Transverse colon (tissue), 4 donors: ENCODE results near the gene C1orf35. TPM values are rescaled to one million over a fixed set of nuclear protein-coding genes. Genes with fewer than 3 reads are reported as not detected.

ENCODE experiments used
- DNase-seq: peaks from one replicate; pipeline ENCODE4 v3.0.0-alpha.2; 2019
- H3K27ac ChIP-seq, 4 donors: fragments of 200-600 bp; sonication (generic); 2 replicates each; pipeline ENCODE4 v1.5.1; 2016 to 2018; ENCODE audit warnings: inconsistent platforms in 4 of 4
- H3K27me3 ChIP-seq: fragments of 200-600 bp; sonication (generic); 2 replicates; pipeline ENCODE4 v1.5.1; 2017; ENCODE audit warnings: inconsistent platforms
- H3K36me3 ChIP-seq, 4 donors: fragments of 200-600 bp; sonication (generic); 2 replicates each; pipeline ENCODE4 v1.5.1; 2017 to 2019; ENCODE audit warnings: inconsistent platforms in 4 of 4
- H3K4me1 ChIP-seq, 4 donors: fragments of 200-600 bp; sonication (generic); 2 replicates each; pipeline ENCODE4 v1.5.1; 2017 to 2020; ENCODE audit warnings: inconsistent platforms in 4 of 4
- H3K4me3 ChIP-seq, 4 donors: fragments of 200-600 bp; sonication (generic); 1 replicate in 1 of 4; 2 replicates in 3 of 4; pipeline versions ENCODE4 v1.5.1 to v1.6.1; 2017 to 2019; ENCODE audit warnings: inconsistent platforms in 4 of 4
- H3K9me3 ChIP-seq, 2 donors: fragments of 200-600 bp; sonication (generic); 2 replicates each; pipeline ENCODE4 v1.5.1; 2017 to 2019; ENCODE audit warnings: inconsistent platforms in 2 of 2
- EP300 ChIP-seq: sonication (generic); formaldehyde crosslinking; IDR thresholded peaks from one replicate; pipeline ENCODE4 v1.6.1; 2017; ENCODE audit warnings: antibody characterized with exemption, low read depth
- POLR2A ChIP-seq: fragments of 450-650 bp; IDR thresholded peaks from one replicate; pipeline ENCODE4 v1.6.1; 2016; ENCODE audit warnings: antibody characterized with exemption, mild to moderate bottlenecking, moderate library complexity
- POLR2AphosphoS5 ChIP-seq, 3 donors: sonication (generic); formaldehyde crosslinking; IDR thresholded peaks; one replicate each; pipeline ENCODE4 v1.6.1; 2016; ENCODE audit warnings: antibody characterized with exemption in 3 of 3
- WGBS, 2 donors: methylation state at CpG; one replicate each; pipeline ENCODE4 v1.1.5; 2018; ENCODE audit warnings: low coverage in 1 of 2; 5-methylcytosine and 5-hydroxymethylcytosine counted together
- in situ Hi-C, 4 donors: fragments of 200-750 bp; cut with MboI; loops; one replicate each; pipeline versions ENCODE4 v1.15.0 to v1.15.1; 2017; ENCODE audit warnings: low sequenced_read_pairs in 3 of 4, low pct_ligation_motif_present in 1 of 4, low pct_unique_long_range_greater_than_20kb in 1 of 4
- intact Hi-C: fragments of 100-400 bp; cut with DNase I; formaldehyde crosslinking; loops from one replicate; pipeline ENCODE4 v1.15.1; 2023; ENCODE audit warnings: low total_unique reads
- total RNA-seq, 4 donors: library from RNA; depleted of rRNA; stranded (reverse); fragments of >200 nt; gene quantifications; one replicate each; pipeline ENCODE4 v1.1.0, GENCODE V29; 2016
- TF ChIP-seq, protein P1 (sequence below), 5 experiments: fragments of 200-600 bp in 3 of 5; fragments of 450-650 bp in 2 of 5; sonication (generic) in 3 of 5; IDR thresholded peaks; 1 replicate in 2 of 5; 2 replicates in 3 of 5; pipeline ENCODE4 v1.5.1; 2016 to 2017; ENCODE audit warnings: antibody characterized with exemption in 5 of 5, inconsistent platforms in 3 of 5, mild to moderate bottlenecking in 2 of 5, moderate library complexity in 1 of 5

The C1orf35 gene
- total RNA-seq, 4 donors from 2014 or later, result 11.6 to 17.1 (median 15.7) TPM

DNA sequence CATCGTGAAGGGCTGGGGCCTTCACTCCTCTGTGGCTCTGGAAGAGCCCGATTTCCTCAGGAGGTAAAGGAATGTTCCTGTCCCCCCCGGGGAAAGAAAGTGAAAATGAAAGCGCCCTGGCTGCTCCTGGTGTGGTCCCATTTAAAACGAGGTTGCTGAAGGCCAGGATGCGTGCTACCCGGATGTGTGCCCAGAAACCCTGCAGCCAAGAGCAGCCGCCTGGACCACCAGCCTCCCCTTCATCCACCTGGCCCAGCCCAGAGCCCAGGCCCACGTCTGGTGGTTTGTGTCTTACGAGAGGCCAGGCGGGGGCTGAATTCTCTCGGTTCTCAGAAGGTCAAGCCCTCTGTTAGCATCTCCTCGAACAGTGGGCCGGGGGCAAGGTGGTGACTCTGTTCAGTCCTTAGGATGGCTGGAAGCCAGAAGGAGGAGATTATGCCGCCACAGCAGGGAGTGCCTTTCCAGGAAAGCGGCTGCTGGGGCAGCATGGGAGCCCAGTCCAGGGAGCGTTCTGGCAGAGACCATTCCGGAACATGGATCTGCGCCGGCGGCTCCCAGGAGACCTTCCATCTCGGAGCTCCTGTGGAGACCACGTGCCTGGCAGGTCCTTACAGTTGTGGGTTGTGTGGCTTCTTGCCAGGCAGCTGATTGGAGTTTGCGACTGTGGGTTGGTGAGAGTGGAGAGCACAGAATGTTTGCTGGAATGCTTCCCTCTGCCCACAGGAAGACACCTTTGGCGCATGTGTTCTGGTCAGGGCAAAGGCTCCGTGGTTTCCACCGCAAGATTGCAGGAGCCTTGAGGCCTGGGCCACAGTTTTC, 38.3 kb upstream of the C1orf35 start:
- in situ Hi-C loops (no loop called here), intact Hi-C loops (loop anchor here (2.0 kb wide), 1 partner anchor 59 kb away; the partner anchor contains the start of gene ARF1)
- no peaks in the 10 kb centered on the region for H3K9me3 ChIP-seq
- peak overlapping the region; percentile 68 to 98 (median 86) for H3K4me3 ChIP-seq
- H3K36me3 ChIP-seq, result no peaks in the 10 kb centered on the region
- H3K27me3 ChIP-seq, result no peaks in the 10 kb centered on the region
- 19% methylated on average over 27 of the region's 27 CpGs; no CpG with 5 or more reads in 1 of the 2 donors for WGBS, 2 donors
- peaks cover 18 to 38% (median 25%) of the 10 kb centered on the region in 4 donors for H3K4me1 ChIP-seq
- TF ChIP-seq POLR2AphosphoS5 (IDR thresholded peaks at IDR 0.05) (no peak), POLR2A (no peak), EP300 (no peak)
- TF ChIP-seq, protein P1, sequence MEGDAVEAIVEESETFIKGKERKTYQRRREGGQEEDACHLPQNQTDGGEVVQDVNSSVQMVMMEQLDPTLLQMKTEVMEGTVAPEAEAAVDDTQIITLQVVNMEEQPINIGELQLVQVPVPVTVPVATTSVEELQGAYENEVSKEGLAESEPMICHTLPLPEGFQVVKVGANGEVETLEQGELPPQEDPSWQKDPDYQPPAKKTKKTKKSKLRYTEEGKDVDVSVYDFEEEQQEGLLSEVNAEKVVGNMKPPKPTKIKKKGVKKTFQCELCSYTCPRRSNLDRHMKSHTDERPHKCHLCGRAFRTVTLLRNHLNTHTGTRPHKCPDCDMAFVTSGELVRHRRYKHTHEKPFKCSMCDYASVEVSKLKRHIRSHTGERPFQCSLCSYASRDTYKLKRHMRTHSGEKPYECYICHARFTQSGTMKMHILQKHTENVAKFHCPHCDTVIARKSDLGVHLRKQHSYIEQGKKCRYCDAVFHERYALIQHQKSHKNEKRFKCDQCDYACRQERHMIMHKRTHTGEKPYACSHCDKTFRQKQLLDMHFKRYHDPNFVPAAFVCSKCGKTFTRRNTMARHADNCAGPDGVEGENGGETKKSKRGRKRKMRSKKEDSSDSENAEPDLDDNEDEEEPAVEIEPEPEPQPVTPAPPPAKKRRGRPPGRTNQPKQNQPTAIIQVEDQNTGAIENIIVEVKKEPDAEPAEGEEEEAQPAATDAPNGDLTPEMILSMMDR (IDR thresholded peaks at IDR 0.05), result no peak
- peak; percentile 58 for DNase-seq
- H3K27ac ChIP-seq, result peak overlapping the region; percentile 97 to 100 (median 98)

DNA sequence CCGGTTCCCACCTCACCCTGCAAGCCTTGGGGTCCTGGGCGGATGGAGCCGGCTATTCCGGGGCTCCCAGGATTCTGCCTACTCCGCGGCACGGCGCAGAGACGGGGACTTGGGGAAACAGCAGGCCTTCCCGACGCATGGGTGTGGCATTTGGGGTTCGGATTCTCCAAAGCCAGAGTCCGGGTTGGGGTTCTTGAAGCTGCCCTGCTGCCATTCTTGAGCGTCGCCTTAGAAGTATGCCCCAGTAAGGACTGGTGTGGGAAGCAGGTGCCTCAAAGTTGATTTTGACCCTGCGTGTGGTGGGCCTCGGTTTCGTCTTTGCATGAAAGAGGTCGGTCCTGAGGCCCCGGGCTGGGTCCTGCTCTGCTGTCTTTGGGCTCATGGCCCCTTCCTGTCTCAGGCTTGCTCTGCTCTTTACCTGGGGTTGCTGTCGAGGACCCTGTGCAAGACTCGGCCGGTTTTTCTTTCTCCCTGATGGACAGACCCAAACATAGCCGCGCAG, 37.6 kb upstream of the C1orf35 start:
- intact Hi-C loops, result loop anchor here (2.0 kb wide), 1 partner anchor 58 kb away; the partner anchor contains the start of gene ARF1
- H3K27me3 ChIP-seq, result no peaks in the 10 kb centered on the region
- peaks cover 18 to 38% (median 25%) of the 10 kb centered on the region in 4 donors for H3K4me1 ChIP-seq
- WGBS, 2 donors, result 4% methylated on average over 24 of the region's 25 CpGs; no CpG with 5 or more reads in 1 of the 2 donors
- no peaks in the 10 kb centered on the region for H3K9me3 ChIP-seq
- DNase-seq, result no peak
- peak overlapping the region; percentile 68 to 98 (median 86) for H3K4me3 ChIP-seq
- TF ChIP-seq POLR2A (no peak), EP300 (no peak)
- TF ChIP-seq, protein P1 (IDR thresholded peaks at IDR 0.05), result no peak
- no peaks in the 10 kb centered on the region for H3K36me3 ChIP-seq
- peak overlapping the region; percentile 97 to 100 (median 98) for H3K27ac ChIP-seq
- in situ Hi-C loops, result no loop called here

DNA sequence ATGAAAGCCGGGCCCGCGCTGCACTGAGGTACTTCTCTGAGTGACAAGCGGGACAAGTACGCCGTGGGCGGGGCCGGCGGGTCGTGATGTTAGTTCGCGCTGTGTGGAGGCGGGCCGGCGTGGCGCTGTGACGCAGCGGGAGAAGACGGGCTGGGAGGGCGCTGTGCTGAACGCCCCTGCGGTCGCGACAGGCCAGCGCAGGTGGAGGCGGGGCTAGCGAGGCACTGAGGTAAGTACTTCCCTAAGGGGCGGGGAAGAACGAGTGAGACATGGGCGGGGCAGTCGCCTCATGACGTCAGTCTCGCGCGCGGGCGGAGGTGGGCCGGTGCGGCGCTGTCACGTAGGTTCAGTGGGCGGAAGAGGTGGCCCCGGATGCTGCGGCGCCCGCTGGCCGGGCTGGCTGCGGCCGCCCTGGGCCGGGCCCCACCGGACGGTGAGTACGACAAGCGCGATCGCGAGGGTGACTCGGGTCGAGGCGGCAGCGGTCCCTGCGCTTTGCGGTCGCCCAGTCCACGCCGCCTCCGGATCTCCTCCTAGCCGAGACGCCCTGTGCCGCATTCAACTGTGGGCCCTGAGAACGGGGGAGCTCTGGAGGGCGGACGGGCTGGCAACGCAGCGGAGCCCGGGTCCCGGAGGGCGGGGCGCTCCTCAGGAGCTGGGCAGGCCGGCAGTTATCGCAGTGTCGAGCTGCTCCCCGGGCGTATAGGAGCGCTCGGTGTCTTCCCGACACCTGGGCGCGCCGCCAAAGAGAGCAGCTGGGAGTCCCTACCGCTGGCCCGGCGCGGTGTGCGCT, 37.0 kb upstream of the C1orf35 start, which contains the start of gene GUK1:
Gene GUK1, plus strand, starts transcription at position 349 of the 793 bp plus-strand sequence. Its CDS starts 24 bp downstream, at position 373.
- H3K9me3 ChIP-seq, result no peaks in the 10 kb centered on the region
- H3K4me1 ChIP-seq, result peaks cover 18 to 38% (median 25%) of the 10 kb centered on the region in 4 donors
- TF ChIP-seq, protein P1 (IDR thresholded peaks at IDR 0.05), result peak in 3 of 5 experiments; percentile 16 to 71 (median 17)
- TF ChIP-seq EP300 (peak; percentile 72), POLR2AphosphoS5 (IDR thresholded peaks at IDR 0.05) (peak; percentile 90 to 99 (median 98)), POLR2A (peak; percentile 98)
- H3K27ac ChIP-seq, result peak within 1 kb of the TSS; percentile 97 to 100 (median 98)
- H3K27me3 ChIP-seq, result no peaks in the 10 kb centered on the region
- no peaks in the 10 kb centered on the region for H3K36me3 ChIP-seq
- H3K4me3 ChIP-seq, result peak within 1 kb of the TSS; percentile 68 to 98 (median 86)
- in situ Hi-C loops, result no loop called here
- intact Hi-C loops, result loop anchor here (2.0 kb wide), 1 partner anchor 57 kb away; the partner anchor contains the start of gene ARF1
- peak; percentile 100 for DNase-seq
- WGBS, 2 donors, result 1% methylated on average over 42 of the region's 95 CpGs; no CpG with 5 or more reads in 1 of the 2 donors
